ENCODE data around the gene SREBF2.

DNA sequence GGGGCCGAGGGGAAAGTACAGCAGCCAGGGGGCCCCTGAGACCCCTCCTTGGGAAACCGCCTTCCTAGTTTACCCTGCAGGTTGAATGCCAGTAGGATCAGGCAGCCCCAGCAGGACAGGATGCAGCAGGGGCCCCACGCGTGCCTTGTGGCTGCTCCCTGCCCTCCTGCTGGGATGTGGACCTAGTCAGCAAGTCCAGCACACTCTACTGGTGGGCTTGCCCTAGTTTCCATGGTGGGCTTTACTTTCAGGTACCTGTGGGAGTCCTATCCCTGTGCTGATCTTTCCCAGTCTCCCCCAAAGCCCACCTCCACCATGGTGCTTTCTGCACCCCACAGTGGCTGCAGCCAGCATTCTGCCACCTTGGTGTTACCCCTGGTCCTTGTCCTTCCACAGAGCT is 59.8 kb downstream of the SREBF2 start:
- no peak for TF ChIP-seq POLR2AphosphoS5 (IDR thresholded peaks at IDR 0.05; ENCODE audit: insufficient read depth, low read depth, low read length)
- TF ChIP-seq, protein P1, sequence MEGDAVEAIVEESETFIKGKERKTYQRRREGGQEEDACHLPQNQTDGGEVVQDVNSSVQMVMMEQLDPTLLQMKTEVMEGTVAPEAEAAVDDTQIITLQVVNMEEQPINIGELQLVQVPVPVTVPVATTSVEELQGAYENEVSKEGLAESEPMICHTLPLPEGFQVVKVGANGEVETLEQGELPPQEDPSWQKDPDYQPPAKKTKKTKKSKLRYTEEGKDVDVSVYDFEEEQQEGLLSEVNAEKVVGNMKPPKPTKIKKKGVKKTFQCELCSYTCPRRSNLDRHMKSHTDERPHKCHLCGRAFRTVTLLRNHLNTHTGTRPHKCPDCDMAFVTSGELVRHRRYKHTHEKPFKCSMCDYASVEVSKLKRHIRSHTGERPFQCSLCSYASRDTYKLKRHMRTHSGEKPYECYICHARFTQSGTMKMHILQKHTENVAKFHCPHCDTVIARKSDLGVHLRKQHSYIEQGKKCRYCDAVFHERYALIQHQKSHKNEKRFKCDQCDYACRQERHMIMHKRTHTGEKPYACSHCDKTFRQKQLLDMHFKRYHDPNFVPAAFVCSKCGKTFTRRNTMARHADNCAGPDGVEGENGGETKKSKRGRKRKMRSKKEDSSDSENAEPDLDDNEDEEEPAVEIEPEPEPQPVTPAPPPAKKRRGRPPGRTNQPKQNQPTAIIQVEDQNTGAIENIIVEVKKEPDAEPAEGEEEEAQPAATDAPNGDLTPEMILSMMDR (IDR thresholded peaks at IDR 0.05; ENCODE audit: extremely low read depth in 1 of 2, insufficient read depth in 1 of 2, low read depth in 1 of 2, low read length in 2 of 2) = no peak
- TF ChIP-seq MYC (IDR thresholded peaks at IDR 0.05; ENCODE audit: low read depth, low read length) = no peak
- TF ChIP-seq EZH2 (IDR thresholded peaks at IDR 0.05; ENCODE audit: borderline replicate concordance, low read depth, low read length, severe bottlenecking) = no peak
- no peak for TF ChIP-seq POLR2A (IDR thresholded peaks at IDR 0.05; ENCODE audit: low read depth, low read length)
- no peak for TF ChIP-seq FOS (IDR thresholded peaks at IDR 0.05; ENCODE audit: borderline replicate concordance, insufficient read depth, low read length)
- TF ChIP-seq GATA2 (IDR thresholded peaks at IDR 0.05; ENCODE audit: insufficient read depth, insufficient read length, low read depth, low read length) = no peak

All from endothelial cell of umbilical vein (primary cell).